Smooth muscle cell (in vitro differentiated cells): ENCODE results near the gene SLC25A5. TPM values are rescaled to one million over a fixed set of nuclear protein-coding genes. Genes with fewer than 3 reads are reported as not detected.

Source experiments
- DNase-seq: peaks from one replicate; lab custom pipeline; 2025; ENCODE audit not compliant: unreplicated experiment; lab: John Stamatoyannopoulos, UW
- H2AFZ ChIP-seq: fragments of 200-600 bp; sonication (generic); 2 replicates; pipeline ENCODE4 v1.6.0; 2016; ENCODE audit warnings: antibody characterized with exemption, low read depth, mild to moderate bottlenecking
- H3F3A ChIP-seq: fragments of 200-600 bp; sonication (generic); 2 replicates; pipeline ENCODE4 v1.6.0; 2017; ENCODE audit warnings: antibody characterized with exemption, low read depth
- H3K27ac ChIP-seq: fragments of 200-600 bp; sonication (generic); 2 replicates; pipeline ENCODE4 v1.5.1; 2016; ENCODE audit warnings: low read depth, mild to moderate bottlenecking
- H3K27me3 ChIP-seq: fragments of 200-600 bp; sonication (generic); 2 replicates; pipeline ENCODE4 v1.6.1; 2016; ENCODE audit warnings: low read depth, mild to moderate bottlenecking
- H3K36me3 ChIP-seq: fragments of 200-600 bp; sonication (generic); 2 replicates; pipeline ENCODE4 v1.5.1; 2016; ENCODE audit warnings: low read depth
- H3K4me1 ChIP-seq: fragments of 200-600 bp; sonication (generic); 2 replicates; pipeline ENCODE4 v1.5.1; 2016; ENCODE audit warnings: low read depth
- H3K4me2 ChIP-seq: fragments of 200-600 bp; sonication (generic); 2 replicates; pipeline ENCODE4 v1.6.0; 2016; ENCODE audit warnings: mild to moderate bottlenecking
- H3K4me3 ChIP-seq: fragments of 200-600 bp; sonication (generic); 2 replicates; pipeline ENCODE4 v1.5.1; 2016; ENCODE audit warnings: mild to moderate bottlenecking
- H3K79me2 ChIP-seq: fragments of 200-600 bp; sonication (generic); 2 replicates; pipeline ENCODE4 v1.6.0; 2016; ENCODE audit warnings: low read depth, mild to moderate bottlenecking
- H3K9ac ChIP-seq: fragments of 200-600 bp; sonication (generic); 2 replicates; pipeline ENCODE4 v1.6.0; 2016; ENCODE audit warnings: low read depth
- H3K9me3 ChIP-seq: fragments of 200-600 bp; sonication (generic); replicated peaks from 2 replicates; pipeline ENCODE4 v1.5.1; 2016; ENCODE audit warnings: low read depth
- H4K20me1 ChIP-seq: fragments of 200-600 bp; sonication (generic); 2 replicates; pipeline ENCODE4 v1.6.0; 2016; ENCODE audit warnings: low read depth
- CTCF ChIP-seq: fragments of 200-600 bp; sonication (generic); IDR thresholded peaks from 2 replicates; pipeline ENCODE4 v1.5.1; 2017; ENCODE audit warnings: borderline replicate concordance, mild to moderate bottlenecking, antibody characterized with exemption; ENCODE audit not compliant: insufficient read depth, poor library complexity, severe bottlenecking
- WGBS: methylation state at CpG from one replicate; pipeline ENCODE4 v1.1.7; 2016; ENCODE audit warnings: low lambda C conversion rate; 5-methylcytosine and 5-hydroxymethylcytosine counted together
- polyA plus RNA-seq: library from polyadenylated mRNA; unstranded; fragments of >200 nt; fragmentation: Nextera tagmentation; extraction: Ambion mirVana; gene quantifications from 2 replicates; pipeline ENCODE4 v1.2.1, GENCODE V29; 2016
- total RNA-seq: library from RNA; depleted of rRNA; stranded (reverse); fragments of >200 nt; gene quantifications from 2 replicates; pipeline ENCODE4 v1.2.3, GENCODE V29; 2014

Gene SLC25A5
- total and polyA plus RNA-seq, 2 experiments from 2014 or later = 112 to 155 TPM

DNA sequence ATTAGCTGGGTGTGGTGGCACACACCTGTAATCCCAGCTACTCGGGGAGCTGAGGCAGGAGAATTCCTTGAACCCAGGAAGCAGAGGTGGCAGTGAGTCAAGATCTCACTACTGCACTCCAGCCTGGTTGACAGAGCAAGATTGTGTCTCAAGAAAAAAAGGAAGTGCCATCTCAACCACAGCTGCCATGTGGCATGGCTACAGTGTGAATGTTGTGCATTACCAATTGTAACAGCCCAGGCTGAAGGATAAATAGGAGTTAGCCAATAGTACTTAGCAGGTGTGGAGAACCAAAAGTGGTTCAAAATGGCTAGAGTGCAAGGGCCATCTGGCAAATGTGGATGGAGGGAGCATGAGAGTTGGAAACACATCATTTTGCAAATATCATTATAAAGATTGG is 28.9 kb downstream of the SLC25A5 start:
- no peaks in the 10 kb centered on the region for H3K79me2 ChIP-seq
- H3K4me1 ChIP-seq = no peaks in the 10 kb centered on the region
- no peaks in the 10 kb centered on the region for H3K36me3 ChIP-seq
- no peak overlapping the region for H3K4me2 ChIP-seq
- H3K9me3 ChIP-seq = no peaks in the 10 kb centered on the region
- H4K20me1 ChIP-seq = no peaks in the 10 kb centered on the region
- no peaks in the 10 kb centered on the region for H3F3A ChIP-seq
- TF ChIP-seq CTCF = no peak
- no peak overlapping the region for H3K4me3 ChIP-seq
- 40% methylated on average over 1 of the region's 1 CpG for WGBS
- H3K27ac ChIP-seq = no peak overlapping the region
- no peak overlapping the region for H3K9ac ChIP-seq
- no peaks in the 10 kb centered on the region for H3K27me3 ChIP-seq
- no peak for DNase-seq
- H2AFZ ChIP-seq = no peak overlapping the region

DNA sequence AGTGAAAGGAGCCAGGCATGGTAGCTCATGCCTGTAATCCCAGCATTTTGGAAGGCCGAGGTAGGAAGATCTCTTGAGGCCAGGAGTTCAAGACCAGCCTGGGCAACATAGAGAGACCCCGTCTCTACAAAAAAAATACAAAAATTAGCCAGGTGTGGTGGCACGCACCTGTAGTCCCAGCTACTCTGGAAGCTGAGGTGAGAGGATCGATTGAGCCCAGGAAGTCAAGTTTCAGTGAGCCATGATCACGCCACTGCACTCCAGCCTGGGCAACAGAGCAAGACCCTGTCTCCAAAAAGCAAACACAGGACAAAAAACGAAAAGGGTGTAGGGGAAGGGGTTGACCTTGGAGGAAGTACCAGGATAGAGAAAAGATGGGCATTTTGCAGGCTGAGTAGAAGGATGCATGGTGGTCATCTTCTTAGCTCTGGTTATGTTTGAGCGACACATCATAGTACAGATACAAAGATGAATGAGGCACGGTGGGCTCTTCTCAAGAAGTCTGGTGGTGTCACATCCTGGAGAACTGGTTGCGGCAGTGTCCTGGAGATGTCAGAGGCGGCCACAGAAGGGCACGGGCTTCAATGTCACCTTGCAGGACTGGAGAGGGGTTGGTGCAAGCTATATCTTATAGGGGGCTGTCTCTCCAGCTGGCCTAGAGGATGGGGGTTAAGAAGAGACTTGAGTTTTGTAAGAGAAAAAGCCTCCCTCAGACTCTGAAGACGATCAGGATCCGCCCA is 32.0 kb downstream of the SLC25A5 start:
- H3K36me3 ChIP-seq = no peaks in the 10 kb centered on the region
- DNase-seq = no peak
- no peak overlapping the region for H3K9ac ChIP-seq
- no peak overlapping the region for H3K4me3 ChIP-seq
- no peak for TF ChIP-seq CTCF
- no peaks in the 10 kb centered on the region for H3K4me1 ChIP-seq
- 79% methylated on average over 13 of the region's 13 CpGs for WGBS
- H3K4me2 ChIP-seq = no peak overlapping the region
- no peak overlapping the region for H2AFZ ChIP-seq
- H3K9me3 ChIP-seq = no peaks in the 10 kb centered on the region
- no peaks in the 10 kb centered on the region for H3F3A ChIP-seq
- no peaks in the 10 kb centered on the region for H4K20me1 ChIP-seq
- no peaks in the 10 kb centered on the region for H3K79me2 ChIP-seq
- H3K27ac ChIP-seq = no peak overlapping the region
- H3K27me3 ChIP-seq = no peaks in the 10 kb centered on the region

DNA sequence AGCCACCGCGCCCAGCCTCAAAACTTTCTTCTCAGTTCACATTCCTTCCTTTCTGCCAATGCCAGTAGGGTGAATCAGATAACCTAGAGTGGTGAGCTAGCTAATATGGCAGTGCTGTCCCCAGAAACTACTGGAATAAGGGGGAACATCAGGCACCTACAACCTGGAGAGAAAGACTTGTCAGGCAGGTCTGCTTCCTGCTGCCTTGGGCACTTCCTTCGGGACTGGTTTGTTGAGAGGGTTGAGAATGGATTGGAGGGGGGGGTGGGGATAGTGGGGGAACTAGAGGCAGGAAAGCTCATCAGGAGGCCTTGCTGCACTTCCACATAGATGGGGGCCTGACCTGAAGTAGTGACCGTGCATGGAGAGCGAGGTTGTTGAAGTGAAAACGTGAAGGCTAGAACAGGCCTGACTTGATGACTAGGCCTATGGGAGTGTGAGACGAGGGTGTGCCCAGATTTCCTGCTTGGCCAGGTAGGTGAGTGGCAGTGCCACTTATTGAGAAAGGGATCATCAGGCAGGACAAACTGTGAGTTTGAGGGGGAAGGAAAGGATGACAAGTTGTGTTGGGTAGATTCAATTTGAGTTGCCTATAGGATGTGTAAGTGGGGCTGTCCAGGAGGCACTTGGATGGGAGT is 33.4 kb downstream of the SLC25A5 start:
- Histone ChIP-seq H3K4me2 (no peak overlapping the region), H3K79me2 (no peaks in the 10 kb centered on the region), H4K20me1 (no peaks in the 10 kb centered on the region), H3K9ac (no peak overlapping the region), H3K27me3 (no peaks in the 10 kb centered on the region), H3F3A (no peaks in the 10 kb centered on the region), H2AFZ (no peak overlapping the region), H3K9me3 (no peaks in the 10 kb centered on the region), H3K36me3 (no peaks in the 10 kb centered on the region), H3K27ac (no peak overlapping the region), H3K4me1 (no peaks in the 10 kb centered on the region), H3K4me3 (no peak overlapping the region)
- DNase-seq = no peak
- no peak for TF ChIP-seq CTCF
- 76% methylated on average over 7 of the region's 7 CpGs for WGBS
